Activated naive CD8-positive, alpha-beta T cell (primary cell): ENCODE data around the gene NGLY1.

ENCODE experiments used
- H3K27ac Mint-ChIP-seq: one replicate; pipeline ENCODE4 v1.8.0; 2021; ENCODE audit warnings: mixed read lengths
- H3K27me3 Mint-ChIP-seq: one replicate; pipeline ENCODE4 v1.8.0; 2021; ENCODE audit warnings: mixed read lengths
- H3K36me3 Mint-ChIP-seq: one replicate; pipeline ENCODE4 v1.8.0; 2021; ENCODE audit warnings: mixed read lengths
- H3K4me1 Mint-ChIP-seq: one replicate; pipeline ENCODE4 v1.8.0; 2021; ENCODE audit warnings: low read depth, mixed read lengths
- H3K4me3 Mint-ChIP-seq: one replicate; pipeline ENCODE4 v1.8.0; 2021; ENCODE audit warnings: mild to moderate bottlenecking, mixed read lengths
- H3K9me3 Mint-ChIP-seq: one replicate; pipeline ENCODE4 v1.8.0; 2021; ENCODE audit warnings: low read depth, mixed read lengths

NGLY1 gene

DNA sequence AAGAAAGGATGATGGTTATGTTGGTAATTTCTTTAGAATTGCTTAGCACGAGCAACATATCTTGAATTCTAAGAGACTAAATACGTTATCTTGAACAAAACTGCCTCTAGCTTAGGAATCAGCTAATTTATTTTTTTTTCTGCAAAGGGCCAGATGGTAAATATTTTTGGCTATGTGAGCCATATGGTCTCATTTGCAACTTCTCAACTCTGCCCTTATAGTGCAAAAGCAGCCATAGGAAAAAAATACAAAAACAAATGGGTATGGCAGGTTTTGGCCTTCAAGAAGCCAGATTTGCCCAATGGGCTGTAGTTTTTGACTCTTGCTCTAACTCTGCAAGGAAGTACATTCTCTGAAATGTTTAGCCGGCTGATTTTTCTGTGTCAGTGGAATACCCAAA, 18.5 kb upstream of the NGLY1 start:
- Mint-ChIP-seq H3K27ac (no peak overlapping the region), H3K36me3 (no peaks in the 10 kb centered on the region), H3K9me3 (no peaks in the 10 kb centered on the region), H3K4me1 (no peaks in the 10 kb centered on the region), H3K27me3 (peaks cover 3% of the 10 kb centered on the region), H3K4me3 (no peak overlapping the region)

DNA sequence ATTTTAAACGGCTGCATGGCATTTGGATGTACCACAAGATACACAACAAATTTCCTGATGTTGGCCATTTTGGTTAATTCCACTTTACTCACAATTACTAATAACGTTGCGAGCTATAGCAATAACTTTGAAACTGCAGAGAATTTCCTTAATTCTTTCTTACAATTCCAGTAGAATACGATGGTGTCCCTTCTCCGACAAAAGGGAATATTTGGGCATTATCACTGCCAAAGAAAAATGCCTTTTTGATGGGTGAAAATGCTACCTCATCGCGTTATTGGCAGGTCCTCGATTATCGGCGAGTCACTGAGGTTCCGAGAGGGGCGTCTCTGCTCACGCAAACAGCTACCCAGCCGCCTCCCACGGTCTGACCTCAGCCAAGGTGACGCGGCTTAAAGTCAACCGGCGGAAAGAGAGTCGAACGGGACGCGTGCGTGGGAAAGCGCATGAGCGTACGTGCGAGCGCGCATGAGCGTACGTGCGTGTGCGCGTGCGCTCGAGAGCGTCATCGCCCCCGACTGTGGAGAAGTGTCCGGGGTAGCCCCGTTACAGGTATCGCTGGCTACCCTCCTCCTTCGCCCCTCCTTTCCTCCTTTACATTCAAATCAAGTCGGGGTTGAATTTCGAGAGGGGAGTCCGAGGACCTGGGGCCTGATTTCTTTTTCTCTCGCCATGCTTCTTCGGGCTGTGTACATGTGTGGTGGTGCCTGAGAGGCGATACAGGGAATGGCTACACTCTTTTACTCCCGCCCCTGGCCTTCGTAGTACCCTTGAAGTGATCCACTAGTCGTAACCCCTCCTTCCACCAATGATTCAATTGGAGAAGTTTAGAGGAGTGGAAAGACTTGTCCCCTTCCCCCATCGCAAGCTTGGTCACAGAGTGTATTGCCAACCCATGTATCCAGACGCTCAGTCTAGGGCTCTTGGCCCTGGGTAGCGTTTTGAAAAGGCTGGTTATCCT, 6.6 kb upstream of the NGLY1 start, which contains the start of gene OXSM:
Gene OXSM (plus strand): TSS at position 495 of the 961 bp plus-strand sequence. CDS start 931 bp downstream, outside the sequence.
- no peaks in the 10 kb centered on the region for H3K27me3 Mint-ChIP-seq
- H3K4me3 Mint-ChIP-seq = peak within 1 kb of the TSS; percentile 99
- H3K27ac Mint-ChIP-seq = peak within 1 kb of the TSS; percentile 94
- H3K9me3 Mint-ChIP-seq = no peaks in the 10 kb centered on the region
- peaks cover 3% of the 10 kb centered on the region for H3K36me3 Mint-ChIP-seq
- peaks cover 51% of the 10 kb centered on the region for H3K4me1 Mint-ChIP-seq

DNA sequence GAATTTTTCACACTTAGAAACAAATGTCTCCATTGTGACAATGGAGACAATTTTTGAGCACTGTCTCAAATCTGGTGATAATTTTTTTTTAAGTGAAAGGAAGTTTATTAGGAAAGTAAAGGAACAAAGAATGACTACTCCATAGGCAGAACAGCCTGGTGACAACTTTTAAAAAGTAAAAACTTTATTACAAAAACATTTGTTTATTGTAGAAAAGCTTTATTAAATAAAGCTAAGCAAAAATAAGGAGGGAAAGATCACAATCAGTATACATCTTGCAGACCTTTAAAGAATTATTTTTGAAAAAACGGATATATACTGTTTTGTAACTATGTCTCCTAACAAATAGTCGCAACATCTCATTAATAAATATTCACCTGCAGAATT, 6.0 kb upstream of the NGLY1 start:
- Mint-ChIP-seq H3K36me3 (peaks cover 3% of the 10 kb centered on the region), H3K27me3 (no peaks in the 10 kb centered on the region), H3K27ac (peak overlapping the region; percentile 94), H3K9me3 (no peaks in the 10 kb centered on the region), H3K4me3 (peak overlapping the region; percentile 99), H3K4me1 (peaks cover 56% of the 10 kb centered on the region)

DNA sequence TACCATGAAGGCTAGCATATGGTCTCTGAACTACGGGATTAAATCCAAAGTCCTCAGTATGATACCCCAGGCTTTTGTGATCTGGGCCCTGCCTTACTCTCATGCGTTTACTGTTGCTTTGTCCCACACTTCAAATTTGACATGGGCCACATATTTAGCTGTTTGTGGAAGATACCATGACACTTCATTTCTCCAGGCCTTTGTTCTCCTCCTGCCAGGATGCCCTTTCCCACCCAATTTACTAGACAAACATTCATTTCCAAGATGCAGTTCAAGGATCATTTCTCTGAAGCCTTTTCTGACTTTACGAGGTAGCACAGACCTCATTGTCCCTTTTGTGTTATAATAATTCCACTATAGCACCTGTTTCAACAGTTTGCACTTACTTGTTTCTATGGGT, 4.4 kb upstream of the NGLY1 start:
- H3K4me3 Mint-ChIP-seq = no peak overlapping the region
- no peak overlapping the region for H3K27ac Mint-ChIP-seq
- peaks cover 3% of the 10 kb centered on the region for H3K36me3 Mint-ChIP-seq
- peaks cover 50% of the 10 kb centered on the region for H3K4me1 Mint-ChIP-seq
- no peaks in the 10 kb centered on the region for H3K9me3 Mint-ChIP-seq
- H3K27me3 Mint-ChIP-seq = no peaks in the 10 kb centered on the region

DNA sequence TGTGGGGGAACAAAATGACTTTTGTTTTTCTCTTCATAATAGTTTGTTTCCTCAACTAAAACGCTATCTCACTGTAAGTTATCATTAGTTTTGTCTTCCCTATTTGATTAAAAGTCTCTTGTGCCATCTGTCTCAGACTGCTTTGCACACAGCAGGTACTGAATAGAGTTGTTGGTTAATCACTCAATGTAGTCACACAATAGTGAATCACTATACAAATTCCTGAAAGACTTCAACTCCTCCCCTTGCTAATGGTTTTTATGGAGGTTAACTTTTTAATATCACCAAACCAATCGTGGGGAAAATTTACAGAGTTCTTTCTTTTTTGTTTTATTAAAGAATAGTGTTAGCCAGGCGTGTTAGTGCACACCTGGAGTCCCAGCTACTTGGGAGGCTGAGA, 2.6 kb upstream of the NGLY1 start:
- Mint-ChIP-seq H3K36me3 (peaks cover 4% of the 10 kb centered on the region), H3K4me1 (peaks cover 50% of the 10 kb centered on the region), H3K4me3 (no peak overlapping the region), H3K9me3 (no peaks in the 10 kb centered on the region), H3K27ac (no peak overlapping the region), H3K27me3 (no peaks in the 10 kb centered on the region)

DNA sequence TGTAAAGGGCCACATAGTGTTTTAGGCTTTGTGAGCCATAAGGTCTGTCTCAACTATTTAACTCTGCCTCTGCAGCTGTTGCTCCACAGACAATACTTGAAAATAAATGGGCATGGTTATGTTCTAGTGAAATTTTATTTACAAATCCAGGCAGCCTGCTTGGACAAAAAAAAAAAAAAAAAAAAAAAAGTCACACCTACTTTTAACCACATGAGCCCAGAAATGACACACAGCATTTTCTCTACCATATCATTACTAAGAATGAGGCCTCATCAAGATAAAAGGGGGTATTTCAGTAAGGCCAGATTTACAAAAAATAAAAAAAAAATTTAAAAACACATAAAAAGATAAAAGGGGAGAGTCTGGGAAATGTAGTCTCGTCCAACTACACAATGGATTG, 1.7 kb upstream of the NGLY1 start:
- Mint-ChIP-seq H3K27ac (no peak overlapping the region), H3K4me3 (peak overlapping the region; percentile 83), H3K36me3 (peaks cover 4% of the 10 kb centered on the region), H3K4me1 (peaks cover 52% of the 10 kb centered on the region), H3K27me3 (no peaks in the 10 kb centered on the region), H3K9me3 (no peaks in the 10 kb centered on the region)

DNA sequence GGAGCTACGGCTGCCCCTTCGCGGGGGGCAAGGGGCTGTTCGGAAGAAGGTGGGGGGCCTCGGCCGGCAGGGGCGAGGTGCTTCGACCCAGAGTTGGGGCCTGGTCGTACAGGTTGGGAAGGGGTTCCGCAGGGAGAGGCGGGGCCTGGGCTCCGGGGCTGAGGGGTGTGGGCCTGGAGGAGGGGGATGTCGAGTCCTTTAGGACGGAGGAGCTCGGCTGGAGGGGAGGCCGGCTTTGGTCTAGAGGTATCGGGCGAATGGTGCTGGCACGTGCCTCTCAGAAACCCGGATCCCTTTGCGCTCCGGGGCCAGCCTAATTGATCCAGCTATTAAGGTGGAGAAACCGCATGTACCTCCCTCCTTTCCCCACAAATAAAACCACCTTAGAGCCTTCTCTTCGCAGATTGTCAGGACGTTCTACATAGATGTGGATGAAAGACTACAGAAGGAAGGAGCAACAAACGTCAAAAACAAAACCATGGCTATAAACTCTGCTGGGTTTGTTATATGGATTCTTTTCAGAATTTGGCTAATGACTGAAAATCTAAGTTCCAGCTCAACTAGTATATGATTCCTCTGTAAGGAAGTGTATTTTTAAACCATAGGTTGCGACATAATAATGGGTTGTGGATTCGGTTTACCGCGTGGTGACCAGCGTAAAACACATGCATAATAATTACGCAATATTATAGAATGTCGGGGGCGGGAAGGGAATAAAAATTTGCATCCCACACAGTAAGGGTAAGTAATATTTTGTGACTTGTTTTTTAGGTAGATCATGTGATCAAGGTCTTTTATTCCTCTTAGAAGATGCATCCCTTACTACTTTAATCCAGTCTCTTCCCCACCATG, 644 bp upstream of the NGLY1 start:
- H3K27me3 Mint-ChIP-seq = no peaks in the 10 kb centered on the region
- H3K36me3 Mint-ChIP-seq = peaks cover 4% of the 10 kb centered on the region
- peak overlapping the region; percentile 61 for H3K27ac Mint-ChIP-seq
- peak overlapping the region; percentile 83 for H3K4me3 Mint-ChIP-seq
- H3K9me3 Mint-ChIP-seq = no peaks in the 10 kb centered on the region
- peaks cover 51% of the 10 kb centered on the region for H3K4me1 Mint-ChIP-seq

DNA sequence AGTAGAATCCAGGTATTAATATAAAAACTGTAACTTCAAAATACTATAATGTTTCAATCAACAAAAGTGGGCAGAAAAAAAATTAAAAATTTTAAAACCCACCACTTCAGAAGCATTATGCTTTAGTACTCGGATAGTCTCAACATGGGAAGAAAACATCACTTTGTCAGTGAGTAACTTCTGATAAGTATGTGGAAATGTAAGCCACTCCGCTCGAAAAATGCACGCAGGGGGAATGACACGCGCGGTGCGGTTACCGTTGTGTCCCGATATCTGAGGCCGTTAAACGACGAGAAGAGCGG, 656 bp downstream of the NGLY1 start:
- Mint-ChIP-seq H3K27me3 (no peaks in the 10 kb centered on the region), H3K4me3 (peak overlapping the region; percentile 94), H3K36me3 (peaks cover 10% of the 10 kb centered on the region), H3K9me3 (no peaks in the 10 kb centered on the region), H3K27ac (peak overlapping the region; percentile 89), H3K4me1 (peaks cover 52% of the 10 kb centered on the region)

DNA sequence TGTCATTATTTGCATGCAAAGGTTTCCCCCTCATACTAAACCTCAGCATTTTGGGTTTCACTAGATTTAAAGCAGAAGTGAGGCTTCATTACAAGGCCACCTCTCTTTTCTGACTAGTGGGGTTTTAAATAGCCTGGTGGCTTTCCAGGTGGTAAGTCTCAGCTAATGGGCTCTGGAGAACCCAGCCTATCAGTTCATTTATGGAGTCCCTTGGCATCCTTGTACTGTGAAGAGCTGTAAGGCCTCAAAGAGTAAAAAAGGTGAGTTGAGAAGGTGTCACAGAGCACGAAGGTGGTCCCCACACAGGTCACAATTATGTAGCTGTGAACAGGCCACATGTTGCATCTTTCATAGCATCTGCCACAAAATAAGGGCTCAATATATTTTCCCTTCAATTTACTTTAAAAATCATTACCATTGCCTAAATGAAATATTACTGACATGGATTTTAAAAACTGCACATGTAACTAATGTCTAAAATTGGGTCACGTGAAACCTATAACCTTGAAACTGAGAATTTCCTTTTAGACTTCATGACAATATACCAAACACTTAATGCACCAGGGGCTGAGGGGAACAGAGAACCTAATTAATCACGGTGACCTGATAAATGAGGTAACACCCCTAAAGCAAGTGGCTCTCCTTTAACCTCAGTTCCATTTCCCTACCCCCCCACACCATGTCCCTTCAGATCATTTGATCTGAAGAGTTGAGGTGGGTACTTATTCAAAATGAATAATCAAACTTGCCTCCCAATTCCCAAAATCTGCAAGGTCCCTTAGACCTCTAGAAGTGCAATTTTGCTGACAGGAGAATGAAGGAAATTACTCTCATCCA, 1.3 kb downstream of the NGLY1 start:
- Mint-ChIP-seq H3K4me3 (peak overlapping the region; percentile 94), H3K27ac (peak overlapping the region; percentile 89), H3K4me1 (peaks cover 55% of the 10 kb centered on the region), H3K27me3 (no peaks in the 10 kb centered on the region), H3K9me3 (no peaks in the 10 kb centered on the region), H3K36me3 (peaks cover 13% of the 10 kb centered on the region)

DNA sequence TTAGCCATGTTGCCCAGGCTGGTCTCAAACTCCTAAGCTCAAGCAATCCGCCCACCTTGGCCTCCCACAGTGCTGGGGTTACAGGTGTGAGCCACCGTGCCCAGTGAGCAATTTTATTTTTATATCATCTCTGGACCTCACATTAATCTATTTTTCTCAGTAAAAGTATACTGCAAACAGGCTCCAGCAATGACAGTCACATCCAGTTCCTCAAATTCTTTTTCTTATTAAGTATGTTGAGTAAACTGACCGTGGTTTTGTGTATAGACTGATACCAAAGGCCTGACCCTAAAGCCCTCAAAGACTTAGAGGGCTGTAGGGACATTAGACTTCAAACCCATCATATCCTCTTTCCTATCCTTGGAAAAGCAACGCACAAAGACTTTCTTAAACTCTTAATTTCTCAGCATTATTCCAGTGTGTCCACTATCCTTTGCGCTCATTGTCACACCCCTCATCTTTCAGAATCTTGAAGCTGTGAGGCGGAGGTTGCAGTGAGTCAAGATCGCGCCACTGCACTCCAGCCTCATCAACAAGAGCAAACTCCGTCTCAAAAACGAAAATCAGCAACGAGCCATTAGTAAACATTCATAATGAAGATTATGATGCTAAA, 2.0 kb downstream of the NGLY1 start:
- Mint-ChIP-seq H3K4me3 (peak overlapping the region; percentile 94), H3K27me3 (no peaks in the 10 kb centered on the region), H3K4me1 (peaks cover 58% of the 10 kb centered on the region), H3K9me3 (no peaks in the 10 kb centered on the region), H3K27ac (no peak overlapping the region), H3K36me3 (peaks cover 20% of the 10 kb centered on the region)

DNA sequence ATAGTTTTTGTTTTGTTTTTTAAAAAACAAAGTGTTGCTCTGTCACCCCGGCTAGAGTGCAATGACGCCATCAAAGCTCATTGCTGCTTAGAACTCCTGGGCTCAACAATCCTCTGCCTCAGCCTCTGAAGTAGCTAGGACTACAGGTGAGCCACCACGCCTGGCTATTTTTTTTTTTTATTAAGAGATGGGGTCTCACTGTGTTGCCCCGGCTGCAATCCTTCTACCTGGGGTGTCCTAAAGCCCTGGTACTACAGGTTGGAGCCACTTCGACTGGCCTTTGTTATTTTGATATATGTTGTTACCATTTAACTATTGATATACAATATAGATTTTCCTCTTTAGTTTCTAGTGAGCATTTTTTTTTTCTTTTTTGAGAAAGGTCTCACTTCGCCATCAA, 2.6 kb downstream of the NGLY1 start:
- H3K9me3 Mint-ChIP-seq = no peaks in the 10 kb centered on the region
- H3K4me3 Mint-ChIP-seq = peak overlapping the region; percentile 59
- H3K27ac Mint-ChIP-seq = no peak overlapping the region
- peaks cover 58% of the 10 kb centered on the region for H3K4me1 Mint-ChIP-seq
- H3K27me3 Mint-ChIP-seq = no peaks in the 10 kb centered on the region
- peaks cover 21% of the 10 kb centered on the region for H3K36me3 Mint-ChIP-seq

DNA sequence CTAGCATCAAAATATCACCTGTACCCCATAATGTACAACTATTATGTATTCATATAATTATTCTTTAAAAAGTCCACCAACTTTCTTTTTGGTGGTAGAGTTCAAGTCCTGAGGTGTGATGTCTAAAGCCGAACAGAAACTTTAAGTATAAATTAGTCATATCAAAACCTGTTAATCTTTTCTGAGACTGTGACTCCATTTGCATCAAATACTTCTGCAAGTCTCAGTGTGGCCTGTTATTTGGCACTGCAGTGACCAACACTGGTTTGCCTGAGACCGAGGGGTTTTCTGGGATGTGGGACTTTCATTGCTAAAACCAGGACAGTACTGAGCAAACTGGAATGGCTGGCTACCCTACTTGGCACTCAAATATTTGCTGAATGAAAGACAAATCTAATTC, 7.3 kb downstream of the NGLY1 start:
- no peak overlapping the region for H3K27ac Mint-ChIP-seq
- H3K9me3 Mint-ChIP-seq = no peaks in the 10 kb centered on the region
- H3K36me3 Mint-ChIP-seq = peaks cover 47% of the 10 kb centered on the region
- peaks cover 38% of the 10 kb centered on the region for H3K4me1 Mint-ChIP-seq
- H3K4me3 Mint-ChIP-seq = no peak overlapping the region
- H3K27me3 Mint-ChIP-seq = no peaks in the 10 kb centered on the region

DNA sequence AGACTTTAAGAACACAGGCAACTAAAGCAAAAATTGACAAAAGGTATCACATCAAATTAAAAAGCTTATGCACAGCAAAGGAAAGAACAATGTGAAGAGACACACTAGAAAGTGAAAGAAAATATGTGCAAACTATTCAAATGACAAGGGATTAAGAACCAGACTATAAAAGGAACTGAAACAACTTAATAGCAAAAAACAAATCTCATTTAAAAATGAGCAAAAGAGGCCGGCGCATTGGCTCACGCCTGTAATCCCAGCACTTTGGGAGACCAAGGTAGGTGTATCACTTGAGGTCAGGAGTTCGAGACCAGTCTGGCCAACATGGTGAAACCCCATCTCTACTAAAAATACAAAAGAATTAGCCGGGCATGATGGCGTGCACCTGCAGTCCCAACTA, 14.4 kb downstream of the NGLY1 start:
- Mint-ChIP-seq H3K27ac (no peak overlapping the region), H3K9me3 (no peaks in the 10 kb centered on the region), H3K4me1 (peaks cover 34% of the 10 kb centered on the region), H3K27me3 (no peaks in the 10 kb centered on the region), H3K4me3 (no peak overlapping the region), H3K36me3 (peaks cover 28% of the 10 kb centered on the region)

DNA sequence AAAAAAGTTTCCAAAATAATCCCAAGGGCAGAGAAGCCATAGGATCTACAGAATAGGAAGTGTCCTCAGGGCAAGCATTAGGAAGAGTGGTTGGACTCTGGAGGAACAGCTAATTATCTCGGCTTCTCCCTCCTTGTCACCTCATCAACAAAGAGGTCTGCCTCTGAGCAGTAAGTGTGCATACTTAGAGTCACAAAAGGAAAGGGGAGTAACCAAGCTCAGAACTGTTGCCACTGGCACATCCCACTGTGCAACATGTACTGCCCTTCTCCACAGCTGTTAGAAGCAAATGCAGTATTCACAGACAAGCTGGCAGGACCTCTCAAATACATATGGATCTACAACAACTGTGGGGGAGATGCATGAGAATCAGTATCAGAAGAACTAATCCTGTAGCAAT, 31.5 kb downstream of the NGLY1 start:
- Mint-ChIP-seq H3K36me3 (peaks cover 32% of the 10 kb centered on the region), H3K27ac (no peak overlapping the region), H3K27me3 (no peaks in the 10 kb centered on the region), H3K4me3 (no peak overlapping the region), H3K4me1 (peaks cover 11% of the 10 kb centered on the region), H3K9me3 (no peaks in the 10 kb centered on the region)
